ENCODE data around the gene RASGRF1.

Gene RASGRF1

GRCh38 chr15:78950902-78951840 is 139.4 kb downstream of the RASGRF1 start:
- DNase-seq (ENCODE audit: low spot score): peak; percentile 61

DNA sequence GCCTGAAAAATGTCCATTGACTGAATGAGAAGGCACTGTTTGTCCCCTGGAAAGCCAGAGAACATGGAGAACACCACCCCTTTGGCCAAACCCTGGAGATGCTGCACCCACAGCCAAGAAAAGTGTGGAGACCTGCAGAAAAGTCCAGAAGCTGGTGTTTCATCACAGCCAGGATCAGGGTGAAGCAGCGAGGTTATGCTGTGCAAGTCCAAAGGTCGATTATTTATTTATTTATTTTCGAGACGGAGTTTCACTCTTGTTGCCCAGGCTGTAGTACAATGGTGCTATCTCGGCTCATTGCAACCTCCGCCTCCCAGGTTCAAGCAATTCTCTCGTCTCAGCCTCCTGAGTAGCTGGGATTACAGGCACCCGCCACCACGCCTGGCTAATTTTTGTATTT is 140.2 kb downstream of the RASGRF1 start:
- DNase-seq (ENCODE audit: low spot score): no peak

DNA sequence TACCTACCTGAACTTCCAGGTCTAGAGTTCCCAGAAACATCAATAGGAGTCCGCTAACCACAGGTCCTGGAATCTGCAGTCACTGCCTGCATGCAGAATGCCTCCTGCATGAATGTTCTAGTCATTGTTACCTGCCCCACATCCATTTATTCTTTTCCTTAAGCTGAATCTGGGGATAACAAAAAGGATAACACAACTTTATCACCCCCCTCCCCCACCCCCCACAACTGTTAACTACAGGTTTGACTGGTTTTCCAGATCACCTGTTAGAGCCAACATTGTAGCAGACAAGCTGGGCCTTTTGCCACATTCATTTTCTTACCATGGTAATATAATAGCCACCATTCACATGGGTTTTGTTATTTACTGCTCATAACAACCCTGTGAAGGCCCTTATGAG is 141.1 kb downstream of the RASGRF1 start:
- no peak for DNase-seq (ENCODE audit: low spot score)

GRCh38 chr15:78947506-78947905 is 143.1 kb downstream of the RASGRF1 start:
- no peak for DNase-seq (ENCODE audit: low spot score)

- DNase-seq (ENCODE audit: low spot score): no peak
Measured at GRCh38 chr15:78946493-78946892, 144.1 kb downstream of the RASGRF1 start.

DNA sequence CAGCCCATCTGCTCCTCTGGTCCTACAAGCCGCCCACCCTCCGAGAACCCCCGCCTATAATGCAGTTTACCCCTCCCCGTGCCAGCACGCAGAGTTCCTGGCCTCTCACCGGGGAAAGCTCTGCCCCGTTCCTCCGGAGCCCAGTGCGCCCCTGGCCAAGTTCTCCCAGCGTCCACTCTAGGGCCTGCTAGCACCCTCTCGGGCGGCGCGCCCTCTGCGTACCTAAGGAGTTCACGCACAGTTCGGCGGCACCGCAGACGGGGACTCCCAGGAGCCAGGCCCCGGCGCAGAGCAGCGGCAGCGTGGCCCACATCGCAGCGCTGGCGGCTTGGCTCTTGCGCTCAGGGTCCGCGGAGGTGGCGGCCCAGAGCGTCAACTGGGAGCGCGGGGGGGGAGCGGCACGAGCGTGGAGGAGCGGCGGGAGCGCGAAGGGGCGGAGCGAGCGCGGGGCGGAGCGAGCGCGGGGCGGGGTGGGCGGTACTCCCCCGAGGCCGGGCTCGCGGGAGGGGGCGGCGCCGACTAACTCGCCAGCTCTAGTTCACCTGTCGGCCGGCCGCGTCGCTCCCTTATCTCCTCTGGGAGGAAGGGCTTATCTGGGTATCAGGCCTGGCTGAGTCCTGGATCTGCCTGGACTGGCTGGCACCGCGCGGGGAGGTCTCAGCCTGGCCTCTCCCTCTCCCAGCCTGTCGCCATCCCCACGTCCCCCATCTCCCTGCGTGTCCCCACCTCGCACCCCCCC is 145.7 kb downstream of the RASGRF1 start, which contains the start of gene CTSH:
Gene CTSH (minus strand): TSS at position 378 of the 739 bp plus-strand sequence. CDS start 65 bp downstream, at position 313.
- peak; percentile 60 for DNase-seq (ENCODE audit: low spot score)

DNA sequence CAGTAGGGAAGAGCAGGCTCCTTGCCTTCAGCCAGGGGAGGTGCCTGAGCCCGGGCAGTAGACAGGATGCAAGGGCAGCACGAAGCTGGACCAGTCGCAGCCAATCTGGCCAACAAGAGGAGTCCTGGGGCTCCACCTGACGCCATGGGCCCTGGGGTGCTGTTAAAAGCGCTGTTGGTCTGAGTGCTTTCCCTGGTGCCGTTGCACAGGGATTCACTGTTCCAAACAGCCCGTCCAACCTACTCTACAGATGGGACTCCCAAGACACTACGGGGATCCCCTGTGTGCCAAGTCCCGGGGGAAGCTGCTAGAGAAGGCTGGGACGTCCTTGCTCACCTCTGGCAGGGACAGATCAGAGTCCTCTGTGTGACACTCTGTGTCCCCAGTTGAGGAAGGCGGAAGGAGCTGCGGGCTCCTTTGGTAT is 146.4 kb downstream of the RASGRF1 start:
- no peak for DNase-seq (ENCODE audit: low spot score)

GRCh38 chr15:78943692-78944091 is 146.9 kb downstream of the RASGRF1 start:
- DNase-seq (ENCODE audit: low spot score): no peak

DNA sequence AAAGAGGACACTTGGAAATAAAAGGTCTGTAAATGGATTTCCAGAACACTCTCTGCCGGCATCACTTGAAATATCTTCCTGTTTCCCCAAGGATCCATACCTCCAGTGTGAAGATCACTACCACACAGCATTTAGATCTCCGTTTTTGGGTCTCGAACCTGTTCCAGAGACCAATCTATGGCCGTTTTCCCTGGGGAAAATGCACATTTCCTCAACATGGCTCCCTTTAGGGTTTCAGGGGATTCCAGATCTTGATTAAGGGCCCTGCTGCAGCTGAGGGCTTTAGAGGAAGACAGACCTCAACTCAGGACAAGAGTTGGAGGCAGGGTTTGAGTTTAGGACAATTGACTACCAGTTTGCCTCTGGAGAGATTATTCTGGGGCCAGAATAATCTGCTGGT is 147.8 kb downstream of the RASGRF1 start:
- no peak for DNase-seq (ENCODE audit: low spot score)

DNA sequence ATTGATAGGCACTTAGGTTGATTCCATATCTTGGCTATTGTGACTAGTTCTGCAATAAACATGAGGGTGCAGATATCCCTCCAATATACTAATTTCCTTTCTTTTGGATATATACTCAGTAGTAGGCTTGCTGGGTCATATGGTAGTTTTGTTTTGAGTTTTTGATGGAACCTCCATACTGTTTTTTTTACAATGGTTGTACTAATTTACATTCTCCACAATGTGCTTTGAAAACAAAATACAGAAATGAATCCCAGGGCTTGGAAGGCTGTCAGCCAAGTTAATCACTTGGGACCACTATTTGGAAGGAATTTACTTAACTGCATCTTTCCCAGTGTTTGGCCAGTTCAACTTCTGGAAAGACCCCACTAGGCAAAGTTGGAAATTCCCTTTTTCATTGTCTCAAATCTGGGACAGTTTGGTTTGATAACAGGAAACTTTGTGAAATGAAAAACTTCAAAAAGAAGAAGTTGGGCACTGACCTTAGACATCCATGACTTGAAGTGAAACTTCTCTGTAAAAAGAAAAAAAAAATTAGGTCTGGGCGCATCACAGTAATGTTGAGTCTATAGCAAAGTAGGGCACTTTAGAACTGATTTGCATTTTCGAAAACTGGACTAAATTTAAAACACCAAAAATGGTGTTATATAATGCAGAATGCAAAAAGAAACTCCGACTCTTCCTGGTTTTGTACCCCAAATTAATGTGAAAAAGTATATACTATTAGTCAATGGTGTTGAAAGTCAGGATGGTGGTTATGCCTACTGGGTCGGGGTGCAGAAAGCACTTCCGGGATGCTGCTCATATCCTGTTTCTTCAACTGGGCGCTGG is 151.7 kb downstream of the RASGRF1 start:
- no peak for DNase-seq (ENCODE audit: low spot score)

GRCh38 chr15:78937132-78937739 is 153.3 kb downstream of the RASGRF1 start:
- no peak for DNase-seq (ENCODE audit: low spot score)

GRCh38 chr15:78934655-78935023 is 155.9 kb downstream of the RASGRF1 start:
- no peak for DNase-seq (ENCODE audit: low spot score)

DNA sequence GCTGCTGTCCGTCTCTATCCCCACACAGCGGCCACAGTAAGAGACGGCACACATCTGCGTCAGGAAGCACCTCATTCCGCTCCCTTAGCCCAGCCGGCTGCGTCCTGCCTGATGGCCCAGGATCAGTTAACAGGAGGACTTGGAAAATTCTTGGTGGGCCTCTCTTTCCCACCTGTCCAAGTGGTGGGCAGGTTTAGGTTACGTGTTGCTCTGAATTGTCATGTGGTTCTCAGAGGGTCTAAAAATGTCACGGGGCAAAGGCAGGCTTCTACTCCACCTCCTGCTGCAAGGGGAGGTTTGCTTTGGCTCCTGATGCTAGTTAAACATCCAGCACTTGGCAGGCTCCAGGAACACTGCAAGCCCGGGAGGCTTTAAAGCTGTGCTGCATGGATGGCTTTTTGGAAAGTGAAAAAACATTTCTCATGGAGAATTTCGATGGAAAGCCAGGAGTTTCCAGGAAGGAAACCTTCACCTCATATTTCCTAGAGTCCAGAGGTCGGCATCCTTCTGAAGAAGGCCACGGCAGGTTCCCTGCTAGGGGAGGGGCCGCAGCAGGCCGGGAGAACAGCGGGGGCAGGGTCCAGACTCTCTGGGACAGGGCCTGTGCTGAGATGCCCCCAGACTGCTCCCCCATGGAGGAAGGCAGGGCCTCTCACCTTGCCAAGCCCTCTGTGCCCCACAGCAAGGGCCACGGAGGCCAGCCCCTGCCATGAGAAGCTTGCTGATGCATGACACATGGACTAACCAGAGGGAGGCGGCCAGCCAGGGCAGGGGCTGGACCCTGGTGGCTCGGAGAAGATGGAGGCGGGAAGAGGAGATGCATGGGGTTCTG is 156.5 kb downstream of the RASGRF1 start:
- no peak for DNase-seq (ENCODE audit: low spot score)

DNA sequence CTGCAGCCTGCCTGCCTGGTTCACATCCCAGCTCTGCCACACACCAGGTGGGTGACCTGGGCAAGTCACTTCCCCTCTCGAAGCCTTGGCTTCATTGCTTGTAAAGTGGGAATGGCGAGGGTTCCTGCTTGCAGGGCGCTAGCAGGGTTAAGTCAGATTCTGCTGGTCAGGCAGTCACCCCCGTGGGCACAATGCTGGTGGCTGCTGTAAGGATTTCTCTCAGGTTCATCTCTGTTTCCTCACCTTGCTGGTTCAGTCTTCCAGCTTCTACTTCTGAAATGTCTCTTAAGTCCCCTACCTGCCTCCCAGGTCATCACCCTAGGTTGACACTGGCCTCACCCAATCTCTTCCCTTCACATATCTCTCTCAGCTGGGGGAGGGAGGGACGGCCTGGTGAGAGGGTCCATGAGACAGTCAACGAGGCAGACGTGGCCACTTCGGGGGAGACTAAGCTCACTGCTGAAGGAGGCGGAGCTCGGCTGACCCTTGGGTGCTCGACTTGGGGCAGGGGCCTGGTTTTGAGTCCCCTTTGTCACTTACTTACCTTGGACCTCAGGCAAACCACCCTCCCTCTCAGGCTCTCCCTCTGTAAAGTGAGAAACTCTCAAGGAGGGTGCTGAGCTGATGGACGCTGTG is 157.3 kb downstream of the RASGRF1 start:
- DNase-seq (ENCODE audit: low spot score): no peak

- no peak for DNase-seq (ENCODE audit: low spot score)
Measured at GRCh38 chr15:78932258-78932808, 158.2 kb downstream of the RASGRF1 start.

GRCh38 chr15:78931439-78932257 is 158.9 kb downstream of the RASGRF1 start:
- DNase-seq (ENCODE audit: low spot score): no peak

DNA sequence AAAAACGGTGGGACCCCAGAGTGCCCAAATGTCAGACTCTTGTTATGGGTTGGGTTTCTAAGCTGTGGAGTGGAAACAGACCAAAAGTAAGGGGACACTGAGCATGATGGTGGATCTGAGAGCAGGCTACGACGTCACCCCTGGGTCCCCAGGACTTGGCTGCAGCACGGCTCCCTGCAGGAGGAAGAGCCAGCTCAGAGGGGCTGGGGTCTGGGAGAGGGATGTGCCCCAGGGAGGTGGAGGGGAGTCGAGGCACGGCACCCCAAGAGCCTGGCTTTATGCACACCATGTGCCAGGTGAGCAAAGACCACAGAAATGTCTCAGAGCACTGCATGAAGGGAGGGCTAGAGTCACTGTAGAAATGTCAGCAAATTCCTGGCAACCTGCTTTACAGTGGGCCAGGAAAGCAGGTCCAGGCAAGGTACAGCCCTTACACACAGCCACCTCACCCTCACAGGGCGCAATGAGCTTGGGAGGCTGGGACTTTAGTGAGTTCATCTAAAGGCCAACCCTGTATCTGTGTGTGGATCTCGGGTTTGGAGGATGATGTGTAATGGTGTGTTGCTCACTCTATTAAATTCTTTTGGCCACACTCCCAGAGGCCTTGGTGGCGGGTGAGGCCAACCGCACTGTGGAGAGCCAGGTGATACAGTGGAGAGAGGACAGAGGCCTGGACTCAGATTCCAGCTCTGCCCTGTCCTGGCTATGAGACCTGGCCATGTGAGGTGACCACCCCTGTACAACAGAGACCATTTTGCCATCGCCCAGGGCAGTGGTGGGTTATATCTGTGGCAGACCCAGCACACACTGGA is 159.8 kb downstream of the RASGRF1 start:
- peak; percentile 95 for DNase-seq (ENCODE audit: low spot score)

All from AG08395 (cell line).